ENCODE measurements around the gene NFATC4. TPM values are rescaled to one million over a fixed set of nuclear protein-coding genes. Genes with fewer than 3 reads are reported as not detected.
"Not testable (repeated sequence)": the region's sequence is repeated elsewhere in the genome, so short reads cannot be mapped to it uniquely, and the experiment has no call there.

The NFATC4 gene
- total RNA-seq, 1 experiment from 2014 or later, result 15.1 TPM

- Histone ChIP-seq H3K9ac (ENCODE audit: low read length) (no peak overlapping the region), H2AFZ (ENCODE audit: low read length) (no peak overlapping the region), H3K4me3 (ENCODE audit: low read length) (no peak overlapping the region), H3K36me3 (ENCODE audit: low read depth, low read length) (no peaks in the 10 kb centered on the region), H3K9me3 (ENCODE audit: low read length) (no peaks in the 10 kb centered on the region), H3K79me2 (ENCODE audit: low read length) (no peaks in the 10 kb centered on the region), H3K4me1 (ENCODE audit: insufficient read depth, low read length) (peaks cover 8% of the 10 kb centered on the region; the same call in 1 of the 2 replicates), H3F3A (ENCODE audit: low read length, unreplicated experiment) (no peaks in the 10 kb centered on the region), H3K27ac (ENCODE audit: low read length) (0 out of 2 replicates have a peak overlapping the region, but pooled peaks have one; percentile 13), H3K9me2 (replicated peaks; ENCODE audit: low read length) (no peaks in the 10 kb centered on the region), H3K4me2 (ENCODE audit: low read length) (no peak overlapping the region), H4K20me1 (ENCODE audit: low read length) (no peaks in the 10 kb centered on the region), H3K27me3 (ENCODE audit: low read length) (peaks cover 13% of the 10 kb centered on the region; the same call in 1 of the 2 replicates)
- ATAC-seq, result peak; percentile 38
- CTCF ChIA-PET, result interaction anchor here (0.6 kb wide), 1 partner anchor 25 kb away, joined by 3 read pairs; no protein-coding TSS in a partner anchor
- no TSS peak for BruUV-seq (replicated peaks)
- peak; percentile 45 for DNase-seq
- intact Hi-C loops (cut with micrococcal nuclease), result no loop called here
- POLR2A ChIA-PET (ENCODE audit: unreplicated experiment), result no interaction called here
- TF ChIP-seq EZH2phosphoT487 (IDR thresholded peaks at IDR 0.05; ENCODE audit: borderline replicate concordance, low read length), result no peak
- TF ChIP-seq EZH2 (IDR thresholded peaks at IDR 0.05; ENCODE audit: low read length, unreplicated experiment), result no peak
- TF ChIP-seq CTCF (conservative IDR thresholded peaks at IDR 0.05; ENCODE audit: low read depth, low read length), result no peak
Measured at GRCh38 chr14:24353559-24354481, 14.2 kb upstream of the NFATC4 start.

- DNase-seq; POLR2A ChIA-PET (ENCODE audit: unreplicated experiment); H3K27me3 ChIP-seq (ENCODE audit: low read length); BruUV-seq (replicated peaks); H3K9me2 ChIP-seq (replicated peaks; ENCODE audit: low read length); H3F3A ChIP-seq (ENCODE audit: low read length, unreplicated experiment); H4K20me1 ChIP-seq (ENCODE audit: low read length); H3K4me1 ChIP-seq (ENCODE audit: insufficient read depth, low read length); H3K9ac ChIP-seq (ENCODE audit: low read length); H3K4me3 ChIP-seq (ENCODE audit: low read length); H2AFZ ChIP-seq (ENCODE audit: low read length); H3K79me2 ChIP-seq (ENCODE audit: low read length); ATAC-seq; H3K36me3 ChIP-seq (ENCODE audit: low read depth, low read length); H3K9me3 ChIP-seq (ENCODE audit: low read length); H3K4me2 ChIP-seq (ENCODE audit: low read length); intact Hi-C loops (cut with micrococcal nuclease): not testable (repeated sequence)
- CTCF ChIA-PET, result interaction anchor here (0.6 kb wide), 1 partner anchor 25 kb away, joined by 3 read pairs; no protein-coding TSS in a partner anchor
- H3K27ac ChIP-seq (ENCODE audit: low read length), result 0 out of 2 replicates have a peak overlapping the region, but pooled peaks have one; percentile 13
Measured at GRCh38 chr14:24354482-24354825, 13.5 kb upstream of the NFATC4 start.

- intact Hi-C loops (cut with micrococcal nuclease), result no loop called here
- CTCF ChIA-PET, result interaction anchor here (0.6 kb wide), 2 partner anchors 11 to 24 kb away, joined by 3 read pairs; no protein-coding TSS in a partner anchor
Measured at GRCh38 chr14:24355009-24355408, 13.0 kb upstream of the NFATC4 start.

More at GRCh38 chr14:24355009-24355408, 13.0 kb upstream of the NFATC4 start:
- Histone ChIP-seq H3K9me2 (replicated peaks; ENCODE audit: low read length) (no peaks in the 10 kb centered on the region), H3K27ac (ENCODE audit: low read length) (no peak overlapping the region), H3K4me1 (ENCODE audit: insufficient read depth, low read length) (peaks cover 8% of the 10 kb centered on the region; the same call in 1 of the 2 replicates), H3K9ac (ENCODE audit: low read length) (no peak overlapping the region), H3K4me2 (ENCODE audit: low read length) (no peak overlapping the region), H3K4me3 (ENCODE audit: low read length) (no peak overlapping the region), H3K79me2 (ENCODE audit: low read length) (no peaks in the 10 kb centered on the region), H3K9me3 (ENCODE audit: low read length) (no peaks in the 10 kb centered on the region), H3K36me3 (ENCODE audit: low read depth, low read length) (no peaks in the 10 kb centered on the region), H2AFZ (ENCODE audit: low read length) (no peak overlapping the region), H3F3A (ENCODE audit: low read length, unreplicated experiment) (no peaks in the 10 kb centered on the region), H3K27me3 (ENCODE audit: low read length) (peaks cover 1% of the 10 kb centered on the region; the same call in 1 of the 2 replicates), H4K20me1 (ENCODE audit: low read length) (no peaks in the 10 kb centered on the region)
- no peak for DNase-seq
- POLR2A ChIA-PET (ENCODE audit: unreplicated experiment), result no interaction called here
- TF ChIP-seq CTCF (conservative IDR thresholded peaks at IDR 0.05; ENCODE audit: low read depth, low read length) (no peak), EZH2phosphoT487 (IDR thresholded peaks at IDR 0.05; ENCODE audit: borderline replicate concordance, low read length) (no peak), EZH2 (IDR thresholded peaks at IDR 0.05; ENCODE audit: low read length, unreplicated experiment) (no peak)
- ATAC-seq, result no peak
- no TSS peak for BruUV-seq (replicated peaks)
